Measurements from ENCODE around the gene ZFP92. TPM values are rescaled to one million over a fixed set of nuclear protein-coding genes. Genes with fewer than 3 reads are reported as not detected.

Gene ZFP92
- total and polyA plus RNA-seq, 2 of the 8 experiments (the other 6 are each of a cell fraction or from before 2014, with no cell fraction given) = 0.14 to 0.41 TPM

GRCh38 chrX:153408871-153409351, 2.4 kb upstream of the ZFP92 start (continued):
- no peak for TF ChIP-seq EP300 (IDR thresholded peaks at IDR 0.05; ENCODE audit: borderline replicate concordance in 1 of 2, low read depth in 2 of 2, low read length in 2 of 2)
- no peak for TF ChIP-seq TBP (IDR thresholded peaks at IDR 0.05; ENCODE audit: low read depth, low read length)
- TF ChIP-seq SP1 (IDR thresholded peaks at IDR 0.05; ENCODE audit: low read depth, low read length) = no peak
- TF ChIP-seq JUND (IDR thresholded peaks at IDR 0.05; ENCODE audit: low read length) = no peak
- no peak for TF ChIP-seq JUN (IDR thresholded peaks at IDR 0.05; ENCODE audit: low read depth, low read length)
- TF ChIP-seq FOSL1 (IDR thresholded peaks at IDR 0.05; ENCODE audit: insufficient read depth, low read depth, low read length) = no peak
- TF ChIP-seq TCF12 (IDR thresholded peaks at IDR 0.05; ENCODE audit: low read depth, low read length) = no peak
- TF ChIP-seq RNF2 (IDR thresholded peaks at IDR 0.05; ENCODE audit: borderline replicate concordance, low read depth, low read length, missing control alignments, poor library complexity, severe bottlenecking) = no peak

Measured in H1 (cell line).